ENCODE data around the gene METAP2.

Gene METAP2

GRCh38 chr12:95473884-95474659 is at the start of gene METAP2:
Gene METAP2 (plus strand): TSS chr12:95474152. CDS start chr12:95474180, 28 bp downstream.
- peak within 1 kb of the TSS; percentile 87 for H3K4me3 ChIP-seq (ENCODE audit: control insufficient read depth, low read depth, low read length)
- DNase-seq (ENCODE audit: low read depth) = peak; percentile 82
- no peak for TF ChIP-seq CTCF (IDR thresholded peaks at IDR 0.05; ENCODE audit: control insufficient read depth, insufficient read depth, low read depth, low read length, missing control alignments)

- no peak for TF ChIP-seq CTCF (IDR thresholded peaks at IDR 0.05; ENCODE audit: control insufficient read depth, insufficient read depth, low read depth, low read length, missing control alignments)
- no peak overlapping the region for H3K4me3 ChIP-seq (ENCODE audit: control insufficient read depth, low read depth, low read length)
- DNase-seq (ENCODE audit: low read depth) = no peak
These were observed 49.5 kb upstream of the METAP2 start for GRCh38 chr12:95424271-95424994.

DNA sequence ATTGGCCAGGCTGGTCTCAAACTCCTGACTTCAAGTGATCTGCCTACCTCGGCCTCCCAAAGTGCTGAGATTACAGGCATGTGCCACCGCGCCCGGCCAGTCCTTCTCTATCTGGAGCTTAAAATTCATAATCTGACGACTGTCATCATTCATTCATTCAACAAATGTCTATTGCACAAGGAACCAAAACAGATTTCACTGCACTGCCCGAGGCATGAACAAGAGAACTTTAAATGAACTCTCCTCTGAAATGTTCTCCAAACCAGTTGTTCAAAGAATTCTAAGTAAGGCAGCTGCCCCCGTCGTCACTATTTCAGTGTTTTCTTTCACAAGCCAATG is 44.8 kb upstream of the METAP2 start:
- H3K4me3 ChIP-seq (ENCODE audit: control insufficient read depth, low read depth, low read length) = no peak overlapping the region
- no peak for TF ChIP-seq CTCF (IDR thresholded peaks at IDR 0.05; ENCODE audit: control insufficient read depth, insufficient read depth, low read depth, low read length, missing control alignments)
- DNase-seq (ENCODE audit: low read depth) = no peak

- no peak for DNase-seq (ENCODE audit: low read depth)
- no peak overlapping the region for H3K4me3 ChIP-seq (ENCODE audit: control insufficient read depth, low read depth, low read length)
- no peak for TF ChIP-seq CTCF (IDR thresholded peaks at IDR 0.05; ENCODE audit: control insufficient read depth, insufficient read depth, low read depth, low read length, missing control alignments)
These were observed 42.8 kb upstream of the METAP2 start for GRCh38 chr12:95431120-95431519.

- DNase-seq (ENCODE audit: low read depth) = no peak
- no peak for TF ChIP-seq CTCF (IDR thresholded peaks at IDR 0.05; ENCODE audit: control insufficient read depth, insufficient read depth, low read depth, low read length, missing control alignments)
- H3K4me3 ChIP-seq (ENCODE audit: control insufficient read depth, low read depth, low read length) = no peak overlapping the region
These were observed 38.6 kb upstream of the METAP2 start for GRCh38 chr12:95435355-95435754.

- H3K4me3 ChIP-seq (ENCODE audit: control insufficient read depth, low read depth, low read length) = no peak overlapping the region
- no peak for DNase-seq (ENCODE audit: low read depth)
- TF ChIP-seq CTCF (IDR thresholded peaks at IDR 0.05; ENCODE audit: control insufficient read depth, insufficient read depth, low read depth, low read length, missing control alignments) = no peak
These were observed 36.4 kb upstream of the METAP2 start for GRCh38 chr12:95437565-95437964.
